B cell (primary cell): ENCODE measurements around the gene AKAP11. TPM values are rescaled to one million over a fixed set of nuclear protein-coding genes. Genes with fewer than 3 reads are reported as not detected.

Source experiments
- ATAC-seq: fragments of 200-7000 bp; cut with Tn5 transposase; one replicate; pipeline ENCODE4 v1.10.0; 2021; ENCODE audit warnings: low read depth, mild to moderate bottlenecking, moderate number of reproducible peaks, moderate library complexity
- CTCF ChIA-PET: fragments of 350-600 bp; sonication (Branson Sonifier 250); formaldehyde crosslinking; loops from one replicate; lab custom pipeline; 2021; ENCODE audit warnings: antibody characterized with exemption, inconsistent platforms; lab: Charles Lee
- POLR2A ChIA-PET: fragments of 350-600 bp; sonication (Branson Sonifier 250); formaldehyde crosslinking; loops from one replicate; lab custom pipeline; 2021; ENCODE audit warnings: antibody characterized with exemption; lab: Charles Lee
- DNase-seq: peaks from one replicate; pipeline ENCODE4 v3.0.0; 2013
- H2AFZ ChIP-seq: 2 replicates; pipeline ENCODE4 v1.6.1; 2012; ENCODE audit warnings: mild to moderate bottlenecking, low read depth, low read length; ENCODE audit not compliant: insufficient read depth, poor library complexity, severe bottlenecking
- H3K27ac ChIP-seq, 2 donors: 1 replicate in 1 of 2; 2 replicates in 1 of 2; pipeline ENCODE4 v1.5.1; 2012 to 2013; ENCODE audit warnings: low read length in 2 of 2, mild to moderate bottlenecking in 2 of 2, moderate library complexity in 1 of 2
- H3K27me3 ChIP-seq, 4 experiments: fragments of 200-600 bp in 1 of 4; sonication (generic) in 1 of 4; replicated peaks in 1 of 4; 1 replicate in 2 of 4; 2 replicates in 2 of 4; pipeline versions ENCODE4 v1.6.1 to v1.7.0; 2013 to 2016; ENCODE audit warnings: low read length in 3 of 4, mild to moderate bottlenecking in 2 of 4, mixed read lengths in 1 of 4, moderate library complexity in 1 of 4; ENCODE audit not compliant: insufficient read depth in 4 of 4, control insufficient read depth in 3 of 4; ENCODE audit errors: control extremely low read depth in 1 of 4
- H3K36me3 ChIP-seq, 2 experiments: replicated peaks in 1 of 2; 1 replicate in 1 of 2; 2 replicates in 1 of 2; pipeline versions ENCODE4 v1.6.1 to v1.7.1; 2013; ENCODE audit warnings: low read length in 1 of 2; ENCODE audit not compliant: insufficient read depth in 2 of 2, control insufficient read depth in 1 of 2; ENCODE audit errors: control extremely low read depth in 1 of 2, extremely low read depth in 1 of 2
- H3K4me1 ChIP-seq, 2 donors: fragments of 200-600 bp in 1 of 2; sonication (generic) in 1 of 2; 1 replicate in 1 of 2; 2 replicates in 1 of 2; pipeline versions ENCODE4 v1.5.1 to v1.6.1; 2013 to 2017; ENCODE audit warnings: low read length in 2 of 2; ENCODE audit not compliant: control insufficient read depth in 2 of 2, insufficient read depth in 2 of 2
- H3K4me2 ChIP-seq: replicated peaks from 2 replicates; pipeline ENCODE3; 2012; ENCODE audit warnings: mild to moderate bottlenecking, low read depth, low read length; ENCODE audit not compliant: poor library complexity, severe bottlenecking
- H3K4me3 ChIP-seq, 5 experiments: fragments of 200-600 bp in 1 of 5; sonication (generic) in 1 of 5; 1 replicate in 3 of 5; 2 replicates in 2 of 5; pipeline versions ENCODE4 v1.5.1 to v1.7.0; 2011 to 2016; ENCODE audit warnings: low read length in 4 of 5, mild to moderate bottlenecking in 4 of 5, low read depth in 2 of 5, control low read depth in 1 of 5, moderate library complexity in 1 of 5; ENCODE audit not compliant: insufficient read depth in 1 of 5; ENCODE audit errors: control extremely low read depth in 1 of 5, extremely low read depth in 1 of 5
- H3K79me2 ChIP-seq: fragments of 200-600 bp; sonication (generic); one replicate; pipeline ENCODE4 v1.6.0; 2016; ENCODE audit warnings: low read length; ENCODE audit not compliant: control insufficient read depth, insufficient read depth
- H3K9ac ChIP-seq: fragments of 200-600 bp; sonication (generic); 2 replicates; pipeline ENCODE4 v1.6.1; 2017; ENCODE audit warnings: mild to moderate bottlenecking, low read length, moderate library complexity
- H3K9me3 ChIP-seq, 3 donors: one replicate each; pipeline versions ENCODE4 v1.6.1 to v1.7.1; 2013; ENCODE audit warnings: low read length in 2 of 3; ENCODE audit not compliant: control insufficient read depth in 2 of 3, insufficient read depth in 1 of 3; ENCODE audit errors: control extremely low read depth in 1 of 3
- H4K20me1 ChIP-seq: 2 replicates; pipeline ENCODE4 v1.6.0; 2012; ENCODE audit warnings: mild to moderate bottlenecking, low read length; ENCODE audit not compliant: insufficient read depth, control insufficient read depth, poor library complexity, severe bottlenecking
- H3K27ac Mint-ChIP-seq: one replicate; pipeline ENCODE4 v1.8.0; 2021; ENCODE audit warnings: mixed read lengths
- H3K27me3 Mint-ChIP-seq: one replicate; pipeline ENCODE4 v1.8.0; 2021; ENCODE audit warnings: mixed read lengths
- H3K4me1 Mint-ChIP-seq: one replicate; pipeline ENCODE4 v1.8.0; 2021; ENCODE audit warnings: mixed read lengths
- H3K4me3 Mint-ChIP-seq: one replicate; pipeline ENCODE4 v1.8.0; 2021; ENCODE audit warnings: mixed read lengths
- H3K9me3 Mint-ChIP-seq: one replicate; pipeline ENCODE4 v1.8.0; 2022; ENCODE audit warnings: mixed read lengths; ENCODE audit not compliant: insufficient read depth
- EZH2 ChIP-seq: IDR thresholded peaks from 2 replicates; pipeline ENCODE4 v1.6.1; 2012; ENCODE audit warnings: borderline replicate concordance, low read depth, mild to moderate bottlenecking, moderate library complexity, low read length; ENCODE audit not compliant: insufficient read depth, poor library complexity, severe bottlenecking
- WGBS: methylation state at CpG from one replicate; pipeline ENCODE4 v1.1.5; 2013; ENCODE audit warnings: missing lambda C conversion rate; ENCODE audit not compliant: insufficient coverage; 5-methylcytosine and 5-hydroxymethylcytosine counted together
- intact Hi-C: fragments of 100-400 bp; cut with micrococcal nuclease; formaldehyde crosslinking; loops from one replicate; pipeline ENCODE4 v1.10.0; 2022
- polyA plus RNA-seq: library from polyadenylated mRNA; depleted of rRNA; stranded (reverse); fragments of >200 nt; gene quantifications from 2 replicates; pipeline ENCODE4 v1.2.3, GENCODE V29; 2012
- total RNA-seq, 2 donors: library from RNA; stranded (reverse); fragments of 120-200 nt in 1 of 2; gene quantifications; 1 replicate in 1 of 2; 2 replicates in 1 of 2; pipeline versions ENCODE4 v1.2.3 to v1.2.4, GENCODE V29; 2013 to 2022
- TF ChIP-seq, protein P1 (sequence below): fragments of 200-600 bp; IDR thresholded peaks from one replicate; pipeline ENCODE4 v1.8.0; 2022; ENCODE audit warnings: antibody characterized with exemption, mild to moderate bottlenecking

Gene AKAP11
- total and polyA plus RNA-seq, 2 donors (not counting 1 experiment from before 2014, with no cell fraction given): 10.2 to 42.9 TPM

DNA sequence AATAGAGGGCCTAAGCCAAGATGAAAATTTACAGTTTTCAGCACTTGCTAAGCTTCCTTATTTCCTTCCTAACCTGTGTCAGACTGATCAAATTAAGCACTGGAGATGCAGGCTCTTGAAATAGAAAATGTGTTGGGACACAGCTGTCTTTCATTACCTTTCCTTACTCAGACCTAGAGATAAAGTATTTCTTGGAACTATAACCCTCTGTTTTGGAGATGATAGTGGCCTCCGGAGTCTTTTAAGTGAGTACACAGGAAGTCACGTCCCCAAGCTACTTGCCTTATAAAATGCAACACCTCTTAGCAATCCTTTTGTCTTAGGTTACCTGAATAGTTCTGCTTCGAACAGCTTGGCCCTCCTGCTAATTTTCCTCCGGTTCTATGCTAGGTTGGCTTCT lies 12.4 kb upstream of the AKAP11 start:
- Mint-ChIP-seq H3K27me3 (peaks cover 8% of the 10 kb centered on the region), H3K27ac (no peak overlapping the region), H3K9me3 (no peaks in the 10 kb centered on the region), H3K4me3 (no peak overlapping the region), H3K4me1 (no peaks in the 10 kb centered on the region)
- Histone ChIP-seq H3K9me3 (no peaks in the 10 kb centered on the region), H3K27ac (no peak overlapping the region), H4K20me1 (no peaks in the 10 kb centered on the region), H3K36me3 (no peaks in the 10 kb centered on the region), H3K4me2 (no peak overlapping the region), H3K79me2 (no peaks in the 10 kb centered on the region), H3K4me1 (no peaks in the 10 kb centered on the region), H3K27me3 (peaks cover 0 to 3% (median 0%) of the 10 kb centered on the region in 4 experiments), H3K4me3 (no peak overlapping the region), H2AFZ (no peak overlapping the region), H3K9ac (no peak overlapping the region)
- no peak for DNase-seq
- intact Hi-C loops: no loop called here
- POLR2A ChIA-PET: interaction anchor here (0.6 kb wide), 1 partner anchor 1640 kb away, joined by 3 read pairs; no protein-coding TSS in a partner anchor
- 93% methylated on average over 4 of the region's 4 CpGs for WGBS
- CTCF ChIA-PET: no interaction called here
- TF ChIP-seq, protein P1, sequence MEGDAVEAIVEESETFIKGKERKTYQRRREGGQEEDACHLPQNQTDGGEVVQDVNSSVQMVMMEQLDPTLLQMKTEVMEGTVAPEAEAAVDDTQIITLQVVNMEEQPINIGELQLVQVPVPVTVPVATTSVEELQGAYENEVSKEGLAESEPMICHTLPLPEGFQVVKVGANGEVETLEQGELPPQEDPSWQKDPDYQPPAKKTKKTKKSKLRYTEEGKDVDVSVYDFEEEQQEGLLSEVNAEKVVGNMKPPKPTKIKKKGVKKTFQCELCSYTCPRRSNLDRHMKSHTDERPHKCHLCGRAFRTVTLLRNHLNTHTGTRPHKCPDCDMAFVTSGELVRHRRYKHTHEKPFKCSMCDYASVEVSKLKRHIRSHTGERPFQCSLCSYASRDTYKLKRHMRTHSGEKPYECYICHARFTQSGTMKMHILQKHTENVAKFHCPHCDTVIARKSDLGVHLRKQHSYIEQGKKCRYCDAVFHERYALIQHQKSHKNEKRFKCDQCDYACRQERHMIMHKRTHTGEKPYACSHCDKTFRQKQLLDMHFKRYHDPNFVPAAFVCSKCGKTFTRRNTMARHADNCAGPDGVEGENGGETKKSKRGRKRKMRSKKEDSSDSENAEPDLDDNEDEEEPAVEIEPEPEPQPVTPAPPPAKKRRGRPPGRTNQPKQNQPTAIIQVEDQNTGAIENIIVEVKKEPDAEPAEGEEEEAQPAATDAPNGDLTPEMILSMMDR: no peak
- TF ChIP-seq EZH2: no peak
- ATAC-seq: no peak

DNA sequence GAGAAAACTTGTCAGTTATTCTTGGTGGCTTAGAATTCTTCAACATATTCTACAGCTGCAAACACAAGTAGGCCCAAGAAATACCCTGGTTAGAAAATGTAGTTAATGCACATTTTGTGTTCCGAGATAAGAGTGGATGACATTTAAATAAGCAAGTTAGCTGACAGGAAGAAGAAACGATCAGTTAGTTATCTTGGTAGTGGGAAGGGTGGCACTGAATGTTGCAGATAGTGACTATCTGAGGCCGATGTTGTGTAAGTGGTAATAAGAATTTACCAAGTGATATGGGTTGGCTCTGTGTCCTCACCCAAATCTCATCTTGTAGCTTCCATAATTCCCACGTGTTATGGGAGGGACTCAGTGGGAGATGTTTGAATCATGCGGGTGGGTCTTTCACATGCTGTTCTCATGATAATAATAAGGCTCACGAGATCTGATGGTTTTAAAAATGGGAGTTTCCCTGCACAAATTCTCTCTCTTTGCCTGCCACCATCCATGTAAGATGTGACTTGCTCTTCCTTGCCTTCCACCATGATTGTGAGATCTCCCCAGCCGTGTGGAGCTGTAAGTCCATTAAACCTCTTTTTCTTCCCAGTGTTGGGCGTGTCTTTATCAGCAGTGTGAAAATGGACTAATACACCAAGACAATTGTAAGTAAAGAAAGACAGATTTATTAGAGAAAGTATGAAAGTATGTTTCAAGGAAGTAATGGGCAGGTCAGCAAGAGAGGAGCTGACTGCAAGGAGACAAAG lies 10.9 kb upstream of the AKAP11 start:
- POLR2A ChIA-PET: no interaction called here
- Histone ChIP-seq H3K4me2 (no peak overlapping the region), H3K9me3 (no peaks in the 10 kb centered on the region), H3K4me3 (no peak overlapping the region), H3K4me1 (no peaks in the 10 kb centered on the region), H3K27ac (no peak overlapping the region), H3K27me3 (peaks cover 0 to 3% (median 0%) of the 10 kb centered on the region in 4 experiments), H3K79me2 (no peaks in the 10 kb centered on the region), H2AFZ (no peak overlapping the region), H3K36me3 (no peaks in the 10 kb centered on the region), H3K9ac (no peak overlapping the region), H4K20me1 (no peaks in the 10 kb centered on the region)
- peaks cover 8% of the 10 kb centered on the region for H3K27me3 Mint-ChIP-seq
- TF ChIP-seq, protein P1: no peak
- TF ChIP-seq EZH2: no peak
- no peaks in the 10 kb centered on the region for H3K9me3 Mint-ChIP-seq
- H3K4me3 Mint-ChIP-seq: no peak overlapping the region
- no peak for ATAC-seq
- intact Hi-C loops: no loop called here
- 93% methylated on average over 3 of the region's 8 CpGs for WGBS
- H3K27ac Mint-ChIP-seq: no peak overlapping the region
- H3K4me1 Mint-ChIP-seq: no peaks in the 10 kb centered on the region
- CTCF ChIA-PET: interaction anchor here (1.2 kb wide), 1 partner anchor 9 kb away, joined by 3 read pairs; no protein-coding TSS in a partner anchor
- no peak for DNase-seq
